ENCODE results near the gene RRM1. TPM values are rescaled to one million over a fixed set of nuclear protein-coding genes. Genes with fewer than 3 reads are reported as not detected.
"Not testable (repeated sequence)": the region's sequence is repeated elsewhere in the genome, so short reads cannot be mapped to it uniquely, and the experiment has no call there.

RRM1 gene
- polyA plus RNA-seq, 1 donor (not counting 4 experiments of a cell fraction or from before 2014, with no cell fraction given), result 65.6 TPM

GRCh38 chr11:4154503-4154902 lies 59.9 kb downstream of the RRM1 start:
- H3K4me2 ChIP-seq (ENCODE audit: control insufficient read depth, extremely low read depth, insufficient read depth, low read depth, low read length), result no peak overlapping the region
- H4K20me1 ChIP-seq (ENCODE audit: control insufficient read depth, extremely low read depth, insufficient read depth, low read length), result no peaks in the 10 kb centered on the region
- no peaks in the 10 kb centered on the region for H3K27me3 ChIP-seq (ENCODE audit: control insufficient read depth, extremely low read depth, insufficient read depth, low read length)
- no peaks in the 10 kb centered on the region for H3K4me1 ChIP-seq (ENCODE audit: control insufficient read depth, extremely low read depth, insufficient read depth, low read length)
- no peak overlapping the region for H3K27ac ChIP-seq (ENCODE audit: control insufficient read depth, insufficient read depth, low read length)
- no peaks in the 10 kb centered on the region for H3K79me2 ChIP-seq (ENCODE audit: control insufficient read depth, insufficient read depth, low read length)
- DNase-seq (ENCODE audit: low read depth, low spot score) (no peak), FAIRE-seq (no peak)
- no peak overlapping the region for H3K9ac ChIP-seq (ENCODE audit: control insufficient read depth, extremely low read depth, insufficient read depth, low read length)
- no peak overlapping the region for H3K4me3 ChIP-seq (ENCODE audit: control insufficient read depth in 2 of 3, extremely low read depth in 1 of 3, insufficient read depth in 2 of 3, low read depth in 1 of 3, low read length in 3 of 3)
- H3K36me3 ChIP-seq (ENCODE audit: control insufficient read depth in 2 of 2, extremely low read depth in 1 of 2, insufficient read depth in 2 of 2, low read length in 2 of 2), result no peaks in the 10 kb centered on the region
- dilution Hi-C loops (cut with MboI; ENCODE audit: extremely low pct_ligation_motif_present, low sequenced_read_pairs), result no loop called here
- no peak overlapping the region for H2AFZ ChIP-seq (ENCODE audit: control insufficient read depth, low read length)
- TF ChIP-seq EZH2 (IDR thresholded peaks at IDR 0.05; ENCODE audit: low read length), result no peak
- TF ChIP-seq CTCF (optimal IDR thresholded peaks at IDR 0.05 in 1 of 3, IDR thresholded peaks at IDR 0.05 in 1 of 3, conservative IDR thresholded peaks at IDR 0.05 in 1 of 3; ENCODE audit: extremely low read depth in 1 of 3, insufficient read depth in 2 of 3, low read length in 3 of 3), result no peak
- no peaks in the 10 kb centered on the region for H3K9me1 ChIP-seq (ENCODE audit: control insufficient read depth, extremely low read depth, insufficient read depth, low read length)
- no peaks in the 10 kb centered on the region for H3K9me3 ChIP-seq (ENCODE audit: control insufficient read depth, low read depth, low read length)

- DNase-seq (ENCODE audit: low read depth, low spot score) (no peak), FAIRE-seq (no peak)
- Histone ChIP-seq H3K9me1 (ENCODE audit: control insufficient read depth, extremely low read depth, insufficient read depth, low read length) (no peaks in the 10 kb centered on the region), H2AFZ (ENCODE audit: control insufficient read depth, low read length) (no peak overlapping the region), H3K9me3 (ENCODE audit: control insufficient read depth, low read depth, low read length) (no peaks in the 10 kb centered on the region), H3K4me2 (ENCODE audit: control insufficient read depth, extremely low read depth, insufficient read depth, low read depth, low read length) (no peak overlapping the region), H3K36me3 (ENCODE audit: control insufficient read depth in 2 of 2, extremely low read depth in 1 of 2, insufficient read depth in 2 of 2, low read length in 2 of 2) (no peaks in the 10 kb centered on the region), H3K4me3 (ENCODE audit: control insufficient read depth in 2 of 3, extremely low read depth in 1 of 3, insufficient read depth in 2 of 3, low read depth in 1 of 3, low read length in 3 of 3) (no peak overlapping the region), H3K27ac (ENCODE audit: control insufficient read depth, insufficient read depth, low read length) (no peak overlapping the region), H3K9ac (ENCODE audit: control insufficient read depth, extremely low read depth, insufficient read depth, low read length) (no peak overlapping the region), H4K20me1 (ENCODE audit: control insufficient read depth, extremely low read depth, insufficient read depth, low read length) (no peaks in the 10 kb centered on the region), H3K4me1 (ENCODE audit: control insufficient read depth, extremely low read depth, insufficient read depth, low read length) (no peaks in the 10 kb centered on the region), H3K79me2 (ENCODE audit: control insufficient read depth, insufficient read depth, low read length) (no peaks in the 10 kb centered on the region), H3K27me3 (ENCODE audit: control insufficient read depth, extremely low read depth, insufficient read depth, low read length) (no peaks in the 10 kb centered on the region)
- dilution Hi-C loops (cut with MboI; ENCODE audit: extremely low pct_ligation_motif_present, low sequenced_read_pairs), result no loop called here
- TF ChIP-seq CTCF (optimal IDR thresholded peaks at IDR 0.05 in 1 of 3, IDR thresholded peaks at IDR 0.05 in 1 of 3, conservative IDR thresholded peaks at IDR 0.05 in 1 of 3; ENCODE audit: extremely low read depth in 1 of 3, insufficient read depth in 2 of 3, low read length in 3 of 3) (no peak), EZH2 (IDR thresholded peaks at IDR 0.05; ENCODE audit: low read length) (no peak)
These were observed 62.0 kb downstream of the RRM1 start for GRCh38 chr11:4156571-4156970.

GRCh38 chr11:4158818-4159217 lies 64.2 kb downstream of the RRM1 start:
- H3K4me2 ChIP-seq (ENCODE audit: control insufficient read depth, extremely low read depth, insufficient read depth, low read depth, low read length); dilution Hi-C loops (cut with MboI; ENCODE audit: extremely low pct_ligation_motif_present, low sequenced_read_pairs); FAIRE-seq; H3K4me1 ChIP-seq (ENCODE audit: control insufficient read depth, extremely low read depth, insufficient read depth, low read length); H3K27ac ChIP-seq (ENCODE audit: control insufficient read depth, insufficient read depth, low read length); H3K27me3 ChIP-seq (ENCODE audit: control insufficient read depth, extremely low read depth, insufficient read depth, low read length); H3K9me1 ChIP-seq (ENCODE audit: control insufficient read depth, extremely low read depth, insufficient read depth, low read length); H2AFZ ChIP-seq (ENCODE audit: control insufficient read depth, low read length); H3K79me2 ChIP-seq (ENCODE audit: control insufficient read depth, insufficient read depth, low read length); DNase-seq (ENCODE audit: low read depth, low spot score); H4K20me1 ChIP-seq (ENCODE audit: control insufficient read depth, extremely low read depth, insufficient read depth, low read length); H3K9ac ChIP-seq (ENCODE audit: control insufficient read depth, extremely low read depth, insufficient read depth, low read length); H3K4me3 ChIP-seq (ENCODE audit: control insufficient read depth in 2 of 3, extremely low read depth in 1 of 3, insufficient read depth in 2 of 3, low read depth in 1 of 3, low read length in 3 of 3); H3K9me3 ChIP-seq (ENCODE audit: control insufficient read depth, low read depth, low read length); H3K36me3 ChIP-seq (ENCODE audit: control insufficient read depth in 2 of 2, extremely low read depth in 1 of 2, insufficient read depth in 2 of 2, low read length in 2 of 2): not testable (repeated sequence)

Data from keratinocyte (primary cell).